Measurements from ENCODE around the gene INAFM1. TPM values are rescaled to one million over a fixed set of nuclear protein-coding genes. Genes with fewer than 3 reads are reported as not detected.
A peak's percentile ranks its signal among the peaks of the same experiment; 100 is the strongest.
"Not testable (repeated sequence)": the region's sequence is repeated elsewhere in the genome, so short reads cannot be mapped to it uniquely, and the experiment has no call there.

Gene INAFM1
- total RNA-seq, 1 donor from 2014 or later = 2.2 TPM

DNA sequence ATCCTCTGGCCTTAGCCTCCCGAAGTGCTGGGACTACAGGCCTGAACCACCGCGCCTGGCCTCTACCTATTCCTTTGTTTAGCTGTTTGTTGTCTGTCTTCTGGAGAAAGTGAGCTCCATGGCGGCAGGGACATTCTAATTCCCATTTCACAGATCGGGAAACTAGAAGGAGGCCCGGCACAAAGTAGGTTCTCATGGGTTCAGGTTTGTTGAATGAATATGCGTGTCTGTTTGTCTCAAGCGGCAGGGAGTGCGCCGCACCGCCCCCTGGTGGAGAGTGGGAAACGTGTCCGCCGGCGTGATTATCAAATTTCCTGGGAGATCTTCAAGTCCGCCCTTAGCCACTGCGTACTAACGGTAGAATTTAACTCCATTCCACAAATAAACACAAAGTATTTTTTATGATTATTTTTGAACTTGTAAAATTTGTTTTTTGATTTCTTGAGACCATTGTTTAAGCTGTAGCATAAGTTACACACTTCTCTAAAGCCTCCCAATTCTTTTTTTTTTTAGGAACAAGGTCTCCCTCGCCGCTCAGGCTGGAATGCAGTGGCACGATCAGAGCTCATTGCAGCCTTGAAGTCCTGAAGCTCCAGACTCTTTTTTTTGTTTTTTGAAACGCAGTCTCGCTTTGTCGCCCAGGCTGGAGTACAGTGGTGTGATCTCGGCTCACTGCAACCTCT lies 27.2 kb upstream of the INAFM1 start:
- H3K4me3 ChIP-seq (ENCODE audit: low read depth, low read length) = no peak overlapping the region
- TF ChIP-seq, protein P1, sequence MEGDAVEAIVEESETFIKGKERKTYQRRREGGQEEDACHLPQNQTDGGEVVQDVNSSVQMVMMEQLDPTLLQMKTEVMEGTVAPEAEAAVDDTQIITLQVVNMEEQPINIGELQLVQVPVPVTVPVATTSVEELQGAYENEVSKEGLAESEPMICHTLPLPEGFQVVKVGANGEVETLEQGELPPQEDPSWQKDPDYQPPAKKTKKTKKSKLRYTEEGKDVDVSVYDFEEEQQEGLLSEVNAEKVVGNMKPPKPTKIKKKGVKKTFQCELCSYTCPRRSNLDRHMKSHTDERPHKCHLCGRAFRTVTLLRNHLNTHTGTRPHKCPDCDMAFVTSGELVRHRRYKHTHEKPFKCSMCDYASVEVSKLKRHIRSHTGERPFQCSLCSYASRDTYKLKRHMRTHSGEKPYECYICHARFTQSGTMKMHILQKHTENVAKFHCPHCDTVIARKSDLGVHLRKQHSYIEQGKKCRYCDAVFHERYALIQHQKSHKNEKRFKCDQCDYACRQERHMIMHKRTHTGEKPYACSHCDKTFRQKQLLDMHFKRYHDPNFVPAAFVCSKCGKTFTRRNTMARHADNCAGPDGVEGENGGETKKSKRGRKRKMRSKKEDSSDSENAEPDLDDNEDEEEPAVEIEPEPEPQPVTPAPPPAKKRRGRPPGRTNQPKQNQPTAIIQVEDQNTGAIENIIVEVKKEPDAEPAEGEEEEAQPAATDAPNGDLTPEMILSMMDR (IDR thresholded peaks at IDR 0.05; ENCODE audit: insufficient read depth, low read length, poor library complexity, severe bottlenecking) = peak; percentile 97
- no peaks in the 10 kb centered on the region for H3K27me3 ChIP-seq (ENCODE audit: control insufficient read depth, insufficient read depth, low read length)
- no peak for DNase-seq (ENCODE audit: low read depth)
- H3K36me3 ChIP-seq (ENCODE audit: control insufficient read depth, insufficient read depth, low read length) = no peaks in the 10 kb centered on the region

- not testable (repeated sequence) for H3K27me3 ChIP-seq (ENCODE audit: control insufficient read depth, insufficient read depth, low read length); H3K4me3 ChIP-seq (ENCODE audit: low read depth, low read length); H3K36me3 ChIP-seq (ENCODE audit: control insufficient read depth, insufficient read depth, low read length); DNase-seq (ENCODE audit: low read depth)
Measured at GRCh38 chr19:47253016-47253415, 21.7 kb upstream of the INAFM1 start.

DNA sequence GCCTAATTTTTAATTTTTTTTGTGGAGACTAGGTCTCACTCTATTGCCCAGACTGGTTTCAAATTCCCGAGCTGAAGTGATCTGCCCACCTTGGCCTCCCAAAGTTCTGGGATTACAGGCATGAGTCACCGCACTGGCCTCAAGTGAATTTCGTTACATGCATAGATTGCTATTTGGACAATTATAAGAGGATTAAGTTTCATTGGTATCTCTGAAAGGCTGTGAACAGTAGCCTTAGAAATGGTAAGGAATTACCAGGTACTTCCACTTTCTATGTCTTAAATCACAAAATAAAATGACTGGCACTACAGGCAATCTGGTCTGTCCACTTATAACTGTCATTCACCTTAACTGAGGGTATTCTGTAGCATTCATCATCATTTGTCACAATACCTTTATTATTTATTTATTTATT lies 21.2 kb upstream of the INAFM1 start:
- H3K36me3 ChIP-seq (ENCODE audit: control insufficient read depth, insufficient read depth, low read length) = no peaks in the 10 kb centered on the region
- peak; percentile 68 for DNase-seq (ENCODE audit: low read depth)

GRCh38 chr19:47253970-47254369 lies 20.7 kb upstream of the INAFM1 start:
- Histone ChIP-seq H3K27me3 (ENCODE audit: control insufficient read depth, insufficient read depth, low read length) (no peaks in the 10 kb centered on the region), H3K4me3 (ENCODE audit: low read depth, low read length) (no peak overlapping the region), H3K36me3 (ENCODE audit: control insufficient read depth, insufficient read depth, low read length) (peaks cover under 1% of the 10 kb centered on the region)
- DNase-seq (ENCODE audit: low read depth) = no peak
- TF ChIP-seq, protein P1 (IDR thresholded peaks at IDR 0.05; ENCODE audit: insufficient read depth, low read length, poor library complexity, severe bottlenecking) = no peak

More for the DNA sequence above, 21.2 kb upstream of the INAFM1 start:
- TF ChIP-seq, protein P1 (IDR thresholded peaks at IDR 0.05; ENCODE audit: insufficient read depth, low read length, poor library complexity, severe bottlenecking) = no peak
- no peaks in the 10 kb centered on the region for H3K27me3 ChIP-seq (ENCODE audit: control insufficient read depth, insufficient read depth, low read length)
- no peak overlapping the region for H3K4me3 ChIP-seq (ENCODE audit: low read depth, low read length)

DNA sequence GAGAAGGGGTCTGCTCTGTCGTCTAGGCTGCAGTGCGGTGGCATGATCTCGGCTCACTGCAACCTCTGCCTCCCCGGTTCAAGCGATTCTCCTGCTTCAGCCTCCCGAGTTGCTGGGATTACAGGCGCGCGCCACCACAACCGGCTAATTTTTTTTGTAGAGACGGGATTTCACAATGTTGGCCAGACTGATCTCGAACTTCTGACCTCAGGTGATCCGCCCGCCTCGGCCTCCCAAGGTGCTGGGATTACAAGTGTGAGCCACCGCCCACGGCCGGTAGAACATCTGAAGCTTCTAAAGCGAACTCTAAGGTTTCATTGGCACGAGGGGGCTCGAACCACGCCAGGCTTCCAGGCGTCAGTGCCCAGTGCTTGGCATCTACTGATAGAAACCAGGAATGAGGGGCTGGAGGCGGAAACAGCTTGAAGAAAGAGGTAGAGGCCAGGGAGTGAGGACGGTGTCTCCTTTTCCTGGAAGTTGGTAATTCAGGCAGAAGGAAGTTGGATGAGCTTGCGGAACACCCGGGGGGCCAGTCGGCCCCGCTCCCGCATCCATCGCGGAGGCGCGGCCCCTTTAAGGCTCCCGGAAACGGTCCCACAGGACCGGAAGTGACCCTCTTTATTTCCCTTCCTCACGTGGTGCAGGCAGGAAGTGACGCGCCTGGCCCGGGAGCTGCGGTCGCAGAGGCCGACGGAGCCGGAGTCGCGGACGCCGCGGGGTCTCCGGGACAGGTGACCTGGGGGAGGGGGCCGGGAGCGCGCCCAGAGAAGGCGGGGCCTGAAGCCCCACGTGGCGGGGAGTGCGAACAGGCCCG lies 18.6 kb upstream of the INAFM1 start, which contains the start of gene CCDC9:
CCDC9 (plus strand) TSS at position 647 of the 814 bp plus-strand sequence. CDS start 1,876 bp downstream, outside the sequence.
- peak within 1 kb of the TSS; percentile 65 for H3K4me3 ChIP-seq (ENCODE audit: low read depth, low read length)
- peak; percentile 85 for DNase-seq (ENCODE audit: low read depth)

More for the DNA sequence above, 18.6 kb upstream of the INAFM1 start, which contains the start of gene CCDC9:
- TF ChIP-seq, protein P1 (IDR thresholded peaks at IDR 0.05; ENCODE audit: insufficient read depth, low read length, poor library complexity, severe bottlenecking) = no peak
- H3K36me3 ChIP-seq (ENCODE audit: control insufficient read depth, insufficient read depth, low read length) = peaks cover 3% of the 10 kb centered on the region
- H3K27me3 ChIP-seq (ENCODE audit: control insufficient read depth, insufficient read depth, low read length) = no peaks in the 10 kb centered on the region
